ENCODE measurements around the gene MACF1. TPM values are rescaled to one million over a fixed set of nuclear protein-coding genes. Genes with fewer than 3 reads are reported as not detected.
"Not testable (repeated sequence)": the region's sequence is repeated elsewhere in the genome, so short reads cannot be mapped to it uniquely, and the experiment has no call there.

MACF1 gene
- total and polyA plus RNA-seq, 2 donors (not counting 1 experiment from before 2014, with no cell fraction given), result 64.1 to 159 TPM

DNA sequence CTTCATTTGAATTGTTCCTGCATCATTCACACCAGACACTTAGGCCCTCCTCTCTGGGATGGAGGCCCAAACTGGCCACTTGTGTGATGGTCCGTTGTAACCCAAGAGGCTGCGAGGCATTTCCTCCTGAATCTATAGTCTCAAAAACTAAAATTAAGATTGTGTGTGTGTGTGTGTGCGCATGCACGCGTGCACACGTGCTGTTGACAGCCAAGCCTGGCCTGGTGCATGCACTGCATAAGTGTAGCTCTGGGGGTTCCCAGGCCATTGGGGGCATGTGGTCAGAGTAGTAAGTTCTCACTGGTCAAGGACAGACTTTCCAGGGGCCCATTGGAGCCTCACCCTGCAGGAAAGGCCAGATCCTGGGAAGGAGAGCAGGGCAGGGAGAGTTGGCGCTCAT lies 313.4 kb downstream of the MACF1 start:
- DNase-seq; H3K4me2 ChIP-seq (replicated peaks; ENCODE audit: low read depth, low read length, poor library complexity, severe bottlenecking); H3K4me1 ChIP-seq (ENCODE audit: control insufficient read depth in 2 of 2, insufficient read depth in 2 of 2, low read length in 2 of 2); H3K27ac Mint-ChIP-seq; H3K4me3 ChIP-seq (ENCODE audit: control extremely low read depth in 1 of 5, extremely low read depth in 1 of 5, insufficient read depth in 1 of 5, low read depth in 2 of 5, low read length in 4 of 5); ATAC-seq (ENCODE audit: low read depth); H3K27me3 ChIP-seq (replicated peaks in 1 of 4; ENCODE audit: control extremely low read depth in 1 of 4, control insufficient read depth in 3 of 4, insufficient read depth in 4 of 4, low read length in 3 of 4); H3K9me3 ChIP-seq (ENCODE audit: control extremely low read depth in 1 of 3, control insufficient read depth in 2 of 3, insufficient read depth in 1 of 3, low read length in 2 of 3); H3K27ac ChIP-seq (ENCODE audit: low read length in 2 of 2); CTCF ChIA-PET; H3K79me2 ChIP-seq (ENCODE audit: control insufficient read depth, insufficient read depth, low read length); H3K9ac ChIP-seq (ENCODE audit: low read length); H4K20me1 ChIP-seq (ENCODE audit: control insufficient read depth, insufficient read depth, low read length, poor library complexity, severe bottlenecking); H3K36me3 ChIP-seq (replicated peaks in 1 of 2; ENCODE audit: control extremely low read depth in 1 of 2, control insufficient read depth in 1 of 2, extremely low read depth in 1 of 2, insufficient read depth in 2 of 2, low read length in 1 of 2); H3K4me3 Mint-ChIP-seq; H2AFZ ChIP-seq (ENCODE audit: insufficient read depth, low read depth, low read length, poor library complexity, severe bottlenecking); H3K9me3 Mint-ChIP-seq (ENCODE audit: insufficient read depth); H3K27me3 Mint-ChIP-seq; H3K4me1 Mint-ChIP-seq; POLR2A ChIA-PET; intact Hi-C loops (cut with micrococcal nuclease): not testable (repeated sequence)
- WGBS (ENCODE audit: insufficient coverage), result no CpG with 5 or more reads among the region's 7 CpGs

DNA sequence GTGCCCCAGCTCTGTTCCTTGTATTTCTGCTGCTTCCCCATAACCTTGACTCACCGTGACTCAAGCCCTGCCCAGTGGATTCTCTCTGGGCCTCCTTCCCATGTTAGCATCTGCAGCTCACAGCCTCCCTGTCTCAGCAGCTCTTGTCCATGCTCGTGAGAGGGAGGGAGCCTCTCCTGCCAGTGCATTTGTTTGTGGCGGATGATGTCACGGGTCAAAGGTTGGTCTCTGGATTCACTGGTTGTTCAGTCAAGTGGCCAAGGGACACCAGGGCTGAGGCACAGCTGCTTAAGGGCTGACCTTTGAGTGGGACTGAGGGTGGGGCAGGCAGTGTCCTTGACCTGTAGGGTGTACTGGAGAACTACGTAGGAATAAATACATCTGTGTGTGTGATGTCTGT lies 314.9 kb downstream of the MACF1 start:
- H3K4me1 Mint-ChIP-seq; H3K9me3 Mint-ChIP-seq (ENCODE audit: insufficient read depth); H4K20me1 ChIP-seq (ENCODE audit: control insufficient read depth, insufficient read depth, low read length, poor library complexity, severe bottlenecking); H3K36me3 ChIP-seq (replicated peaks in 1 of 2; ENCODE audit: control extremely low read depth in 1 of 2, control insufficient read depth in 1 of 2, extremely low read depth in 1 of 2, insufficient read depth in 2 of 2, low read length in 1 of 2); ATAC-seq (ENCODE audit: low read depth); CTCF ChIA-PET; H3K9ac ChIP-seq (ENCODE audit: low read length); H3K27me3 Mint-ChIP-seq; H3K4me2 ChIP-seq (replicated peaks; ENCODE audit: low read depth, low read length, poor library complexity, severe bottlenecking); H3K27me3 ChIP-seq (replicated peaks in 1 of 4; ENCODE audit: control extremely low read depth in 1 of 4, control insufficient read depth in 3 of 4, insufficient read depth in 4 of 4, low read length in 3 of 4); H2AFZ ChIP-seq (ENCODE audit: insufficient read depth, low read depth, low read length, poor library complexity, severe bottlenecking); H3K4me3 Mint-ChIP-seq; DNase-seq; H3K27ac ChIP-seq (ENCODE audit: low read length in 2 of 2); H3K4me3 ChIP-seq (ENCODE audit: control extremely low read depth in 1 of 5, extremely low read depth in 1 of 5, insufficient read depth in 1 of 5, low read depth in 2 of 5, low read length in 4 of 5); POLR2A ChIA-PET; H3K27ac Mint-ChIP-seq; H3K79me2 ChIP-seq (ENCODE audit: control insufficient read depth, insufficient read depth, low read length); intact Hi-C loops (cut with micrococcal nuclease); H3K9me3 ChIP-seq (ENCODE audit: control extremely low read depth in 1 of 3, control insufficient read depth in 2 of 3, insufficient read depth in 1 of 3, low read length in 2 of 3): not testable (repeated sequence)
- no CpG with 5 or more reads among the region's 5 CpGs for WGBS (ENCODE audit: insufficient coverage)
- H3K4me1 ChIP-seq (ENCODE audit: control insufficient read depth in 2 of 2, insufficient read depth in 2 of 2, low read length in 2 of 2), result peaks cover 9 to 17% of the 10 kb centered on the region in 2 donors

DNA sequence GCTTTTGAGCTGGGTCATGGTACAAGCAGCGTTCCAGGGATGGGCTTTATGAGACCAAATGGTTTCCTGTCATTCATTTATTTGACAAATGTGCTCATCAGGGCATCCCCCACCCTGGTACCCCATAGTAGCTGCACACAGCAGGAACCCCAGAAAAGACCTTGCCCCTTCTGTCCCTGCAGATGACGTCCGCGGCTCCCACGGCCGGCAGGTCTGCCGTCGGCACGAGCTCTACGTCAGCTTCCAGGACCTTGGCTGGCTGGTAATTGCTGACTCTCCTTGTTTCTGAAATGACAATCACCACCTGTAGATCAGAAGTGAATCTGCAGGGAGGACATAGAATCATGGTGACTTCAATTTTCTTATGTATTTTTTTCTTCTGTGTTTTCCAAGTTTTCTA lies 317.7 kb downstream of the MACF1 start:
- H3K27ac Mint-ChIP-seq; DNase-seq; H3K27ac ChIP-seq (ENCODE audit: low read length in 2 of 2); POLR2A ChIA-PET; H3K4me2 ChIP-seq (replicated peaks; ENCODE audit: low read depth, low read length, poor library complexity, severe bottlenecking); ATAC-seq (ENCODE audit: low read depth); H3K27me3 ChIP-seq (replicated peaks in 1 of 4; ENCODE audit: control extremely low read depth in 1 of 4, control insufficient read depth in 3 of 4, insufficient read depth in 4 of 4, low read length in 3 of 4); intact Hi-C loops (cut with micrococcal nuclease); H3K36me3 ChIP-seq (replicated peaks in 1 of 2; ENCODE audit: control extremely low read depth in 1 of 2, control insufficient read depth in 1 of 2, extremely low read depth in 1 of 2, insufficient read depth in 2 of 2, low read length in 1 of 2); H3K9ac ChIP-seq (ENCODE audit: low read length); H3K9me3 ChIP-seq (ENCODE audit: control extremely low read depth in 1 of 3, control insufficient read depth in 2 of 3, insufficient read depth in 1 of 3, low read length in 2 of 3); H3K4me3 Mint-ChIP-seq; CTCF ChIA-PET; H4K20me1 ChIP-seq (ENCODE audit: control insufficient read depth, insufficient read depth, low read length, poor library complexity, severe bottlenecking); H3K4me3 ChIP-seq (ENCODE audit: control extremely low read depth in 1 of 5, extremely low read depth in 1 of 5, insufficient read depth in 1 of 5, low read depth in 2 of 5, low read length in 4 of 5); H2AFZ ChIP-seq (ENCODE audit: insufficient read depth, low read depth, low read length, poor library complexity, severe bottlenecking); H3K9me3 Mint-ChIP-seq (ENCODE audit: insufficient read depth); H3K27me3 Mint-ChIP-seq; H3K79me2 ChIP-seq (ENCODE audit: control insufficient read depth, insufficient read depth, low read length): not testable (repeated sequence)
- peaks cover 23% of the 10 kb centered on the region for H3K4me1 Mint-ChIP-seq
- WGBS (ENCODE audit: insufficient coverage), result no CpG with 5 or more reads among the region's 10 CpGs
- peaks cover 30 to 43% of the 10 kb centered on the region in 2 donors for H3K4me1 ChIP-seq (ENCODE audit: control insufficient read depth in 2 of 2, insufficient read depth in 2 of 2, low read length in 2 of 2)
